PC-3 (cell line): ENCODE measurements around the gene PACRG. TPM values are rescaled to one million over a fixed set of nuclear protein-coding genes. Genes with fewer than 3 reads are reported as not detected.

ENCODE experiments used
- ATAC-seq: fragments of 200-7000 bp; cut with Tn5 transposase; 2 replicates; pipeline ENCODE4 v1.9.1; 2020; ENCODE audit warnings: mild to moderate bottlenecking, moderate library complexity
- BruUV-seq: library from RNA; stranded (reverse); fragments of 400-500 nt; replicated peaks from 2 replicates; lab custom pipeline; 2021; lab: Mats Ljungman, UMichigan
- CTCF ChIA-PET: fragments of 300-600 bp; sonication (Branson Sonifier 250); formaldehyde crosslinking; loops from one replicate; lab custom pipeline; 2022; ENCODE audit warnings: antibody characterized with exemption; lab: Charles Lee
- POLR2A ChIA-PET: fragments of 300-600 bp; sonication (Branson Sonifier 250); formaldehyde crosslinking; loops from one replicate; lab custom pipeline; 2022; ENCODE audit warnings: antibody characterized with exemption; ENCODE audit not compliant: unreplicated experiment; lab: Charles Lee
- DNase-seq: peaks from one replicate; pipeline ENCODE4 v3.0.0-alpha.2; 2015
- H2AFZ ChIP-seq: fragments of 300-600 bp; sonication (generic); 2 replicates; pipeline ENCODE4 v1.6.0; 2016; ENCODE audit warnings: antibody characterized with exemption, low read length
- H3F3A ChIP-seq: fragments of 300-600 bp; sonication (generic); one replicate; pipeline ENCODE4 v1.6.0; 2017; ENCODE audit warnings: antibody characterized with exemption, low read length, control low read depth, mild to moderate bottlenecking; ENCODE audit not compliant: unreplicated experiment
- H3K27ac ChIP-seq: fragments of 300-600 bp; sonication (generic); 2 replicates; pipeline ENCODE4 v1.5.1; 2016; ENCODE audit warnings: mild to moderate bottlenecking, low read length
- H3K27me3 ChIP-seq: fragments of 300-600 bp; sonication (generic); 2 replicates; pipeline ENCODE4 v1.6.1; 2016; ENCODE audit warnings: low read length, mixed read lengths
- H3K36me3 ChIP-seq: fragments of 300-600 bp; sonication (generic); 2 replicates; pipeline ENCODE4 v1.6.1; 2016; ENCODE audit warnings: low read depth, mixed run types, low read length, mixed read lengths
- H3K4me1 ChIP-seq: fragments of 300-600 bp; sonication (generic); 2 replicates; pipeline ENCODE4 v1.5.1; 2016; ENCODE audit warnings: low read length; ENCODE audit not compliant: insufficient read depth
- H3K4me2 ChIP-seq: fragments of 300-600 bp; sonication (generic); 2 replicates; pipeline ENCODE4 v1.6.0; 2016; ENCODE audit warnings: low read length
- H3K4me3 ChIP-seq: fragments of 300-600 bp; sonication (generic); 2 replicates; pipeline ENCODE4 v1.5.1; 2016; ENCODE audit warnings: mild to moderate bottlenecking, low read length, mixed read lengths
- H3K79me2 ChIP-seq: fragments of 300-600 bp; sonication (generic); 2 replicates; pipeline ENCODE4 v1.6.1; 2017; ENCODE audit warnings: low read length, mixed read lengths
- H3K9ac ChIP-seq: fragments of 300-600 bp; sonication (generic); 2 replicates; pipeline ENCODE4 v1.6.0; 2016; ENCODE audit warnings: mild to moderate bottlenecking, low read length
- H3K9me2 ChIP-seq: fragments of 300-600 bp; sonication (generic); replicated peaks from 2 replicates; pipeline ENCODE4 v1.6.1; 2016; ENCODE audit warnings: mixed run types, low read length, mixed read lengths
- H3K9me3 ChIP-seq: fragments of 300-600 bp; sonication (generic); 2 replicates; pipeline ENCODE4 v1.6.1; 2016; ENCODE audit warnings: low read length, mixed read lengths
- H4K20me1 ChIP-seq: fragments of 300-600 bp; sonication (generic); 2 replicates; pipeline ENCODE4 v1.6.1; 2016; ENCODE audit warnings: low read length, mixed read lengths
- CTCF ChIP-seq: fragments of 300-600 bp; sonication (generic); conservative IDR thresholded peaks from 2 replicates; pipeline ENCODE4 v1.5.1; 2017; ENCODE audit warnings: antibody characterized with exemption, low read depth, mild to moderate bottlenecking, low read length
- EZH2 ChIP-seq: fragments of 300-600 bp; sonication (generic); IDR thresholded peaks from one replicate; pipeline ENCODE4 v1.6.1; 2017; ENCODE audit warnings: antibody characterized with exemption, mild to moderate bottlenecking, low read length; ENCODE audit not compliant: unreplicated experiment
- EZH2phosphoT487 ChIP-seq: fragments of 300-600 bp; sonication (generic); IDR thresholded peaks from 2 replicates; pipeline ENCODE4 v1.6.1; 2018; ENCODE audit warnings: mild to moderate bottlenecking, antibody characterized with exemption, low read length, borderline replicate concordance
- intact Hi-C: fragments of 100-400 bp; cut with micrococcal nuclease; formaldehyde crosslinking; loops from 2 replicates; pipeline ENCODE4 v1.9.0; 2023
- total RNA-seq: library from RNA; depleted of rRNA; stranded (reverse); fragments of >200 nt; gene quantifications from 2 replicates; pipeline ENCODE4 v1.2.3, GENCODE V29; 2014

Gene PACRG
- total RNA-seq, 1 experiment from 2014 or later, result not detected

GRCh38 chr6:162862462-162862861 lies 134.7 kb downstream of the PACRG start:
- ATAC-seq, result no peak
- TF ChIP-seq EZH2 (no peak), CTCF (no peak), EZH2phosphoT487 (no peak)
- no peak overlapping the region for H3K4me2 ChIP-seq
- no peaks in the 10 kb centered on the region for H3K36me3 ChIP-seq
- intact Hi-C loops, result no loop called here
- H3K79me2 ChIP-seq, result no peaks in the 10 kb centered on the region
- POLR2A ChIA-PET, result no interaction called here
- no peaks in the 10 kb centered on the region for H3K9me3 ChIP-seq
- CTCF ChIA-PET, result no interaction called here
- H3F3A ChIP-seq, result no peaks in the 10 kb centered on the region
- H3K9ac ChIP-seq, result no peak overlapping the region
- no peaks in the 10 kb centered on the region for H4K20me1 ChIP-seq
- no peak overlapping the region for H3K27ac ChIP-seq
- H3K9me2 ChIP-seq, result no peaks in the 10 kb centered on the region
- H3K27me3 ChIP-seq, result peaks cover 7% of the 10 kb centered on the region; the same call in 1 of the 2 replicates
- H3K4me3 ChIP-seq, result no peak overlapping the region
- H2AFZ ChIP-seq, result no peak overlapping the region
- DNase-seq, result no peak
- no TSS peak for BruUV-seq
- no peaks in the 10 kb centered on the region for H3K4me1 ChIP-seq

- H3K9me3 ChIP-seq, result no peaks in the 10 kb centered on the region
- H3K4me3 ChIP-seq, result no peak overlapping the region
- no peaks in the 10 kb centered on the region for H3K36me3 ChIP-seq
- no peak for DNase-seq
- intact Hi-C loops, result no loop called here
- H3K27ac ChIP-seq, result no peak overlapping the region
- H3K79me2 ChIP-seq, result no peaks in the 10 kb centered on the region
- H3K4me1 ChIP-seq, result no peaks in the 10 kb centered on the region
- no TSS peak for BruUV-seq
- no peak for TF ChIP-seq EZH2phosphoT487
- no peak for TF ChIP-seq CTCF
- no peak for TF ChIP-seq EZH2
- no peaks in the 10 kb centered on the region for H3F3A ChIP-seq
- H3K9ac ChIP-seq, result no peak overlapping the region
- CTCF ChIA-PET, result no interaction called here
- no peak overlapping the region for H2AFZ ChIP-seq
- no peaks in the 10 kb centered on the region for H3K9me2 ChIP-seq
- H3K4me2 ChIP-seq, result no peak overlapping the region
- POLR2A ChIA-PET, result no interaction called here
- H3K27me3 ChIP-seq, result peaks cover 10% of the 10 kb centered on the region; the same call in 1 of the 2 replicates
- no peak for ATAC-seq
- no peaks in the 10 kb centered on the region for H4K20me1 ChIP-seq
These were observed 135.2 kb downstream of the PACRG start for GRCh38 chr6:162862941-162863340.

- H3K27me3 ChIP-seq, result peaks cover 14% of the 10 kb centered on the region; the same call in 1 of the 2 replicates
- H3K4me3 ChIP-seq, result no peak overlapping the region
- H4K20me1 ChIP-seq, result no peaks in the 10 kb centered on the region
- no peaks in the 10 kb centered on the region for H3K79me2 ChIP-seq
- no peak for DNase-seq
- H3F3A ChIP-seq, result no peaks in the 10 kb centered on the region
- H3K27ac ChIP-seq, result no peak overlapping the region
- intact Hi-C loops, result no loop called here
- no peak for TF ChIP-seq EZH2phosphoT487
- no peak for TF ChIP-seq CTCF
- TF ChIP-seq EZH2, result no peak
- no peak overlapping the region for H3K9ac ChIP-seq
- no peaks in the 10 kb centered on the region for H3K36me3 ChIP-seq
- ChIA-PET POLR2A (no interaction called here), CTCF (no interaction called here)
- H3K9me3 ChIP-seq, result no peaks in the 10 kb centered on the region
- no peak overlapping the region for H3K4me2 ChIP-seq
- no peaks in the 10 kb centered on the region for H3K4me1 ChIP-seq
- BruUV-seq, result no TSS peak
- no peaks in the 10 kb centered on the region for H3K9me2 ChIP-seq
- H2AFZ ChIP-seq, result no peak overlapping the region
- ATAC-seq, result no peak
These were observed 136.0 kb downstream of the PACRG start for GRCh38 chr6:162863821-162864220.
